GM23338 (cell line): Measurements from ENCODE around the gene NFAT5.

ENCODE experiments used
- CTCF ChIP-seq, 2 experiments: fragments of 200-600 bp in 1 of 2; sonication (generic) in 1 of 2; conservative IDR thresholded peaks; 2 replicates each; pipeline versions ENCODE4 v1.5.1 to v1.6.1; 2016 to 2017; ENCODE audit warnings: antibody characterized with exemption in 2 of 2, low read depth in 2 of 2, mild to moderate bottlenecking in 2 of 2, moderate library complexity in 1 of 2
- EZH2phosphoT487 ChIP-seq: fragments of 200-600 bp; sonication (generic); IDR thresholded peaks from one replicate; pipeline ENCODE4 v1.8.1; 2018; ENCODE audit warnings: antibody characterized with exemption; ENCODE audit not compliant: unreplicated experiment
- JUNB ChIP-seq: IDR thresholded peaks from one replicate; pipeline ENCODE4 v1.6.1; 2016; ENCODE audit warnings: antibody characterized with exemption; ENCODE audit not compliant: unreplicated experiment
- POLR2AphosphoS5 ChIP-seq: IDR thresholded peaks from 2 replicates; pipeline ENCODE4 v1.6.1; 2016; ENCODE audit warnings: antibody characterized with exemption, low read depth

DNA sequence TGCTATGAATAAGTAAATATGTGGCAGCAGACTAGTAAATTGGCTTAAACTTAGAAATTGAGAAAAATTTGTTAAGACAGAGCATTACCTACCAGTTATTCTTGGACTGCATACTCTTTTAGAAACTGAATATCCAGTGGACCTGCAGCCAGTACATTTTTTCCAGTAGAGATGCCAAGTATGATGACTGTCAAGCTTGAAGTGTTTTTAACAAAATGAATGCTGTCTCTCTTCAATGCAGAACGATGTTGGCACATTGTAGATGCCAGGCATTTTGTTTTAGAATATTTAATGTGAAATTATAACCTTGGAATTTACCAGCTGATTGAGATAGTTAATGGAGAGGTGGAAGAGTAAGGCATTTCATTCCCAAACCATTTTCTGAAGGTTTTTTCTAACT, 52.5 kb downstream of the NFAT5 start:
- TF ChIP-seq EZH2phosphoT487 (no peak), CTCF (conservative IDR thresholded peaks at IDR 0.05; ENCODE audit: low read depth in 2 of 2) (no peak), POLR2AphosphoS5 (no peak), JUNB (no peak)
